ENCODE measurements around the gene CYP4F2.
"Not testable (repeated sequence)": the region's sequence is repeated elsewhere in the genome, so short reads cannot be mapped to it uniquely, and the experiment has no call there.

Gene CYP4F2

DNA sequence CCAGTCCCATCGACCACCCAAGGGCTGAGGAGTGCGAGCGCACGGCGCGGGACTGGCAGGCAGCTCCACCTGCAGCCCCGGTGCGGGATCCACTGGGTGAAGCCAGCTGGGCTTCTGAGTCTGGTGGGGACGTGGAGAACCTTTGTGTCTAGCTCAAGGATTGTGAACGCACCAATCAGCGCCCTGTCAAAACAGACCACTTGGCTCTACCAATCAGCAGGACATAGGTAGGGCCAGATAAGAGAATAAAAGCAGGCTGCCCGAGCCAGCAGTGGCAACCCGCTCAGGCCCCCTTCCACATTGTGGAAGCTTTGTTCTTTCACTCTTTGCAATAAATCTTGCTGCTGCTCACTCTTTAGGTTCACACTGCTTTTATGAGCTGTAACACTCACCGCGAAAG is 2.2 kb upstream of the CYP4F2 start:
- DNase-seq (ENCODE audit: low read depth): not testable (repeated sequence)

DNA sequence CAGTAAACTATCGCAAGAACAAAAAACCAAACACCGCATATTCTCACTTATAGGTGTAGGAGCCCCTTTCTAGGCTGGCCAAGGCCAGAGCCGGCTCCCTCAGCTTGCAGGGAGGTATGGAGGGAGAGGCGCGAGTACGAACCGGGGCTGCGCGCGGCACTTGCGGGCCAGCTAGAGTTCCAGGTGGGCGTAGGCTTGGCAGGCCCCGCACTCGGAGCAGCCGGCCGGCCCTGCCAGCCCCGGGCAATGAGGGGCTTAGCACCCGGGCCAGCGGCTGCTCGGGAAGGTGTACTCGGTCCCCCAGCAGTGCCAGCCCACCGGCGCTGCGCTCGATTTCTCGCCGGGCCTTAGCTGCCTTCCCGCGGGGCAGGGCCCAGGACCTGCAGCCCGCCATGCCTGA is 1.7 kb upstream of the CYP4F2 start:
- not testable (repeated sequence) for DNase-seq (ENCODE audit: low read depth)

DNA sequence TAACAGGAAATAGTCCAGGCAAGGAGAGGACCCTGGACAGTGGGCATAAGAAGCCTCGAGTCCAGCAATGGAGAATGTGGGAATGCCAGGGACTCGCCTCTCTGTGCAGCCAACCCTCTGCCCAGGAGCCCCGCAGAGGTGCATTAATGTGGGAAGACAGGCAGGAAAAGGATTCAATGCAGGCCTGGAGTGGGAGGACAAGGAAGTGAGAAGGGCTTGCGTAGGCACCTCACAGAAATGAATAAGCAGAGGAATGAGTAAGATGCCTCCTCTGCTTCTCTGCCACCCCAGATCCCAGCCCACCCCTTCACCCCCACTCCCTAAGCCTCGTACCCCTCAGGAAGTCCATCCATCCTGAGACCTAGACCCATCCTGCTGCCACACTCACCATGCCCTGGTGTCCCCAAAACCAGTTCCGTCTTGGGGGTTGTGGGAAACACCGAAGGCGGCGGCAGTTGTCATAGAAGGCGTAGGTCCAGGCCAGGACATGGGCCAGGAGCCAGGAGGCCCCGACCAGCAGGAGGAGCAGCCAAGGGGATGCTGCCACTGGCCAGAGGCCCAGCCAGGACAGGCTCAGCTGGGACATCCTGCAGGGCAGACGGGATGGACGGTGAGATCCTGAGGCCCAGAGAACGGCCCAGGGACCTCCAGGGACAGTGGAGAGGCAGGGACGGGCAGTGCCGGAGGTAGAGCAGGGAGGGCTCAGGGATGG is 692 bp downstream of the CYP4F2 start:
- no peak for DNase-seq (ENCODE audit: low read depth)

DNA sequence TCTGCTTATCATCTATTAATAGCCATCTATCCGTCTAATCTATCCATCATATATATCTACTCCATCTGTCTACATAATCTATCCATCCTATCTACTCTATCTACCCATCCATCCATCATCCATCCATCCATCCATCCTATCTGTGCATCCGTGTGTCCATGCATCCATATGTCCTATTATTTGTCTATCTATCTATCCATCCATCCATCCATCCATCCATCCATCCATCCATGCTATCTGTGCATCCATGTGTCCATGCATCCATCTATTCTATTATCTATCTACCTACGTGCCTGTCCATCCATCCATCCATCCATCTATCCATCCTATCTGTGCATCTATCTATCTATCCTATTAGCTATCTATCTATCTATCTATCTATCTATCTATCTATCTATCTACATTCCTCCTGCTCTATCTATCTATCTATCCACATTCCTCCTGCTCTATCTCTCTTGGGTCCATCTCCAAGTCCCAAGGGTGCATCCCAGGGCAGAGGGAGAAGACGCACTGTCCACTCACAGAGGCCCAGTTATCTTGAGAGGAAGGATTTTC is 1.9 kb downstream of the CYP4F2 start:
- DNase-seq (ENCODE audit: low read depth): no peak

DNA sequence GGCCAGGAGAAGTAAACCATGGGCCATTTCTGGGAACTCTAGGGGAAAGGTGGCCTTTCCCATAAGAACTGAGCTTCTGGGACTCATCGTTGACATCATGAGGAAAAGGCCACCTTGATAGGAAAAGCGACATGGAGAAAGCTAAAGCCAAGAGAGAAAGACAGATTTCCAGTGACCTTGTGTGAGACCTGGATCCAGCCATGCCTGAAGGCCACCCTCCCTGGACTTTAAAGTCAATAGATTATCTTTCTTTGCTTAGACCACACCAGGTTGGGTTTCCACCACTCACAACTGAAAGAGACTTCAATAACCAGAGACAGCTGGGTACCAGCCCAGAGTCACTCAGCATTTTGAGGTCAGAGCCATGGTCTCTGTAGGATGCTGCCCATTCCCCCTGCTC is 3.5 kb downstream of the CYP4F2 start:
- DNase-seq (ENCODE audit: low read depth): no peak

DNA sequence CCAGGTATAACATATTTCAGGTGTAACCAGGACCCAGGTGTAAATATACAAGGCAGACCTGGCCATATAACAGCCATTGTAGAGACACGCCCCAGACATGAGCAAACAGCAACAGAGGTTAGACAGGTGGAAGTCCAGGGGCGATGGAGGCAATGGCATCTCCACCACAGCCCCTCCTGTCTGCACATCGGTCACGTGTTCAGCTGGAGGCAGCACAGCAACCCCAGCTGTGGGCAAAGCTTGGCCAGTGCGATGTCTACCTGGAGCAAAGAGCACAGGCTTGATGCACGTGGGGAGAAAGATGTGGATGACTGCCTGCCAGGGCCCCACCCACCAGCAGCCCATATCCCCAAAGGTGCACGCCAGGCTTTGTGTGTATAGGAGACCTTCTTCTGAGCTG is 4.4 kb downstream of the CYP4F2 start:
- no peak for DNase-seq (ENCODE audit: low read depth)

DNA sequence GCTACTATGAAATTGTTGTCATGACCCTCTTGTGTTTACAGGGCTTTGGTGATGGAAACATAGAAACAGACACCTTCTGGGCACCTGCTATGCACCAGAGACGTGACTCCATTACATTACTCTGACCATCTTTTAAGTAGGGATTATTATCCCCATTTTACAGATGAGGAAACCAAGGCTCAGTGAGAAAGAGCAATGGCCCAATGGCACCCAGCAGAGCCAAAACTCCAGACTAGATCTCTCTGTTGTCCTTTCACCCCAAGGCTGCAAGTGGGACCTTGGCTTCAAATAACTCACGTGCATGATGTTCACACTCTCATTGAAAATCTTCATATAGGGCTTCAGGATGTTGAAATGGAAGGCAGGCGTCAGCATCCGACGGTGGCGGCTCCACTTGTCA is 5.9 kb downstream of the CYP4F2 start:
- DNase-seq (ENCODE audit: low read depth): no peak

DNA sequence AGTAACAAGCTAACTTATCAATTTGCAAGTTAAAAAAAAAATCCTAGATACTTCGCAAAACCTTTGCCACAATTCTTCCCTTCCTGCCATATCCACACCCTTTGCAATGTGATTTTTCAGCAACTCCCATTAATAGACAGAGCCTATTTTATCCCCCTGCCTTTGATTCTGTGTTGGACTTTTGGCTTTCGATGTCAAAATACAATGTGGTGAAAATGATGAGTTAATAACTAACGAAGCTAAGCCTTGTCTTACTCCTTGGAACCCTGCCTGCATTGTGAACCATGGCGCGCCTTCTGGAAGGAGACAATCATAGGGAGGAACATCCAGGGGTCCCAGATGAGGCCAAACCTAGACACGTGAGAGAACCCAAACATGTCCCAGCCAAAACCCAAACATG is 6.4 kb downstream of the CYP4F2 start:
- DNase-seq (ENCODE audit: low read depth): no peak

DNA sequence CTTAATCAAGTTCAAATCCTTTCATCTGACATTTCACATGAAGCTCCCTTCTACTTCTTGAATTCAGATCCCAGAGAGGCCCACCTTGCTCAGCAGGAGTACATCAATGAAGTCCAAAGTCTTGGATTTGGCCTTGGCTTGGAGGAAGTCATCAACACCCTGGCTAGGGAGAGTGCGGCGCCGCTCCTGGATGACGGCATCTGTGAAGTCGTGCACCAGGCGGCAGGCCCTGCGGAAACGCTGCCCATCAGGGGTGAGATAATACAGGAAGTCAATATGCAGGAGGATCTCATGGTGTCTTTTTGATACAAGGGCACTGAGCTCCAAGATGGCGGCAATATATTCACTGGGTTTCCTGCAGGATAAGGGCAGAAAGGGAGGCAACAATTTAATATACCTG is 8.5 kb downstream of the CYP4F2 start:
- not testable (repeated sequence) for DNase-seq (ENCODE audit: low read depth)

DNA sequence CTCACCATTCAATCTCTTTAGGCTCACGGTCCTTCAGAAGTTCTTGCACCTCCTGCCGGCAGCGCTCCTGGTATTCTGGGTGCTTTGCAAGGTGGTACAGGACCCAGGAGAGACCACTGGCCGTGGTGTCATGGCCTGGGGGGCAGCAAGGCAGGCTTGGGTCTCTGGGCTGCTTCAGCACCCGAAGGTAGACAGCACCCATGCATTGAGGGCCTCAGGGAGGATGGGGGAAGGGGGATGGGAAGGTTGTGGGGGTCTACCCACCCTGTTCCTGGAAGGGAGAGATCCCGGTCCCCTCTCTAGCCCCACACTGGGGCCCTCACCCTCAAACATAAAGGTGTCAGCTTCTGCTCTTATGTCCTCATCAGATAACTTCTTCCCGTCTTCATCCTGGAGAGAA is 12.0 kb downstream of the CYP4F2 start:
- no peak for DNase-seq (ENCODE audit: low read depth)

DNA sequence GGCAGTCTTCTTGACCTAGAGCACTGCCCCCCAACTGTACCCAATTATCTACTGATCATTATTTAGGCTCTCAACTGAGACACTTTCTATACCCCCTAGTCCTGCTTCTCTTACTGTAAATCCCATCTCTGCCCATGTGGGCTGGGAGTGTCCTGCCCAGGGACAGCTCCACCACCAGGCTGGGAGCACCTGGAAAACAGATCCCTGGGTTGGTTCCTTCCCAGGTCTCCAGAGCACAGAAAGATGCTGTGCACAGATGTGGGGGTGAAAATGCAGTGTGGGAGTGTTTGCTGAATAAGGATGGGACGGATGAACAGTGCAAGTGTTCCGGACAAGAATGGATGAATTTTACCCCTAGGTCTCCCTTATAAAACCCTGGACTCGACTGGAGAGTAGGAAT is 12.7 kb downstream of the CYP4F2 start:
- DNase-seq (ENCODE audit: low read depth): no peak

DNA sequence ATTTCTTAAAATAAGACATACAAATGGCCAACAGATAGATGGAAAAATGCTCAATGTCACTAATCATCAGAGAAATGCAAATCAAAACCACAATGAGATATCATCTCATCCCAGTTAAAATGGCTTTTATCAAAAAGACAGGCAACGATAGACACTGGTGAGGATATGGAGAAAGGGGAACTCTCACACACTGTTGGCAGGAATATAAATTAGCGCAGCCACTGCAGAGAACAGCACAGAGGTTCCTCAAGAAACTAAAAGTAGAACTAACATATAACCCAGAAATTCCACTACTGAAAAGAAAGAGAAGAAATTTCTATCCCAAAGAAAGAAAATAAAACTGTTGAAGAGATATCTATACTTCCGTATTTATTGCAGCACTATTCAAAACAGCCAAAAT is 14.5 kb downstream of the CYP4F2 start:
- not testable (repeated sequence) for DNase-seq (ENCODE audit: low read depth)

DNA sequence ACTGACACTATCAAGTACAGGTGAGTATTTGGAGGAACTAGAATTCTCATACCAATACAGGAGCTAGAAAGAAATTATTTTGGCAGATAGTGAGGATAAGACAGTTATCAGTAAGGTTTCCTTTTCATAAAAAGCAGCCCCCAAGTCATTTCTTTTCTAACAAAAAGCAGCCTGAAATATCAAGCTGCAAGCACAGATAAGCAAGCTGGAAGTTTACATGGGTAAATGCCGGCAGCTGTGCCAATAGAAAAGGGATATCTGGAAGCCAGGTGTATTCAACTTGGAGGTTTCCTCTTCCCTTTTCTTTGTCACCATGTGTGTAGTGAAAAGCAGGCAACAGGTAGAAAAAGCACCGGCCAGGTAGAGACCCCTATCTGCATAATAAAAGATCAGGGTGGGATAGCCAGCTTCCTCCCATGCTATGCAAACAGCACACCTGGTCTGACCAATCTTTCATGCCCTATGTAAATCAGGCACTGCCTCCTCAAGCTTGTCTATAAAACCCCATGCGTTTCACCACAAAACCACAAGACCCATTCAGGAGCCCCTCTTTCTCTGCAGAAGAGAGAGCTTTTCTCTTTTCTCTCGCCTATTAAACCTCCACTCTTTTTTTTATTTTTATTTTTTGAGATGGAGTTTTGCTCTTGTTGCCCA is 22.9 kb downstream of the CYP4F2 start:
- no peak for DNase-seq (ENCODE audit: low read depth)

DNA sequence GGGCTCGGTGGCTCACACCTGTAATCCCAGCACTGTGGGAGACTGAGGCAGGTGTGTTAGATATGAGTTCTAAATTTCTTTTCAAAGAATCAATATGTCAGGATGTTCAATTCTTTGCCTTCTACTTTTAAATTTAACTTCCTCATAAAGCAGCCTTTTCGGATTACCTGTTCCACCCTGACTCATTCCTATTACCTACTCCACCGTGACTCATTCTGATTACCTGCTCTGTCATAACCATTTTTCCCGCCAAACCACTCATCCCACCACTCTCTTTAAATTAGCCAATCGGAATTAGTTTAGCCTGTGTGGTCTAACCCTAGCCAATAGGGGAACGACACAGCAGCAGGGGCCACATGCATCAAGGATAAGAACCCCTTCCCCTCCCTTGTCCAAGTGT is 24.1 kb downstream of the CYP4F2 start:
- DNase-seq (ENCODE audit: low read depth): not testable (repeated sequence)

DNA sequence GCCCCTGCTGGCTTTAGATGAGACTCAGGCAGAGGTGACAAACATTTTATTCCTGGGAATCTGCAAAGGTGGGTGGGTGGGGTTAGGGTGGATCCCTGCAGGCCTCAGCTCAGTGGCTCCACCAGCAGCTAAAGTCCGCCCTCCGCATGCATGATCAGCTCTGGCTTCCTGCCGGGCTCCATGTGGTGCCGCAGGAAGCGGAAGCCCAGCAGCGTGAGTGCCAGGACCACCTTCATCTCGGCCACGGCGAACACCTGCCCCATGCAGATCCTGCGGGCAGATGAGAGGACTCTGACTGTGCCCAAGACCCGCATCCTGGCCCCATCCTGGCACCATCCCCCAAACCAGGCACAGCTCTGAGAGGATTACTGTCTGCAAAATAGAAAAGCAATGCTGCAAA is 26.3 kb downstream of the CYP4F2 start:
- DNase-seq (ENCODE audit: low read depth): no peak

DNA sequence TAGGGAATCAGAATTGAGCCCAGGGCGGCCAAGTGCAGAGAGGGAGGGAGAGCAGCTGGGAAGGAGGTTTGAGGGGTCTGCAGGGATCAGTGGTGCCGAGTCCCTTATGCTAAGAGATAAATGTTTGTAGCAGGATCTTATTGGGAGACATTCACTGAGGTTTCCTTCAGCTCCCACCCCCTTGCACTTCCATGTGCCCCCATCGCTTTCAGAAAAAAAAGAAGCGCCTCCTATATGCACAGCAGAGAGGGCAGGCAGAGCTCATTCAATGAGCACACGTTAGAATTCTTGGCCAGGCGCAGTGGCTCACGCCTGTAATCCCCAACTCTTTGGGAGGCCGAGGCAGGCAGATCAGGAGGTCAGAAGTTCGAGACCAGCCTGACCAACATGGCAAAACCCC is 28.0 kb downstream of the CYP4F2 start:
- no peak for DNase-seq (ENCODE audit: low read depth)

DNA sequence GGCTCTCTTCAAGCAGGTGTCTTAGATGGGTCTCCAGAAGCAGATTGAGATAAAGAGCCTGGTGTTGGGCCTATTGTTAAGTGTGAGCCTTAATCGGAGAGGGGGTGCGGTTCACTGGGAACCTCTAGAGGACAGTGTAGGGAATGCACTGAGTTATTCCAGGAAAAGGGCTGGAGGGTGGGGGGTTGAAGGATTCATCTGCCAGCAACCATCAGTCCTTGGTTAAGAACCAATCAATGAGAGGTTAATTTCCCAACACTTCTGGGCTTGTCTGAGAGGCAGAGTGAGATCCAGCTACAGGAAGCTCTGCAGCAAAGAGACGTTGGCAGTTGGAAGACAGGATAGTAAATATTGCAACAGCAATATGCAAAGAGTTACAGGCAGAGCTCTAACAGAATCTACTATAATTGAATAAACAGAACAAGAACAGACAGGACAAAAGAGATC is 28.7 kb downstream of the CYP4F2 start:
- DNase-seq (ENCODE audit: low read depth): peak; percentile 34

DNA sequence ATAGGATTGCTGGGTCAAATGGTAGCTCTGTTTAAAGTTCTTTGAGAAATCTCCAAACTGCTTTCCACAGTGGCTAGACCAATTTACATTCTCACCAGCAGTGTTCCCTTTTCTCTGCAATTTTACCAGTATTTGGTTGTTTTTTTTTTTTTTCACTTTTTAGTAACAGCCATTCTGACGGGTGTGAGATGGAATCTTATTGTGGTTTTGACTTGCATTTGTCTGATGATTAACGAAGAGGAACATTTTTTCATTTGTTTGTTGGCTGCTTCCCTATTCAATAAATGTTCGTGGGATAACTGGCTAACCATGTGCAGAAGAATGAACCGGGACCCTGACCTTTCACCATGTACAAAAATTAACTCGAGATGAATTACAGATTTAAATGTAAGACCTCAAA is 31.2 kb downstream of the CYP4F2 start:
- no peak for DNase-seq (ENCODE audit: low read depth)

DNA sequence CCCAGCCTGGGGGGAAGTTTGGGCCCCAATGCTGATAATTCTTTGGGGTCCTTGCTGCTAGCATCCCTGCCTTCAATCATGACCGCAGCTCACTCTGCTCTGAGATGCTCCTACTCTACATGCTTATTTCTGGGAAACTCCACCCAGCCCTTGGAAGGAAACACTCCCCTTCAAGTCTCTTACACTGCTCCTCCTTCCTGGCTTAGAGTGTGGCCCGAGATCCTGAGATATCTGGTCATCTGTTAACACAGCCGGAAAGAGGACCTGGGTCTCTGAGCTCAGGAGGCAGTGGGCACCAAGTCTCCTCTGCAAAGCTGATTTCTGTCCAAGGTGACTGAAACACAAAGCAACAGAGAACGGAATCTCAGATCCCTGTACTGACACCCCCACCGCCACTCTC is 33.0 kb downstream of the CYP4F2 start:
- DNase-seq (ENCODE audit: low read depth): no peak

DNA sequence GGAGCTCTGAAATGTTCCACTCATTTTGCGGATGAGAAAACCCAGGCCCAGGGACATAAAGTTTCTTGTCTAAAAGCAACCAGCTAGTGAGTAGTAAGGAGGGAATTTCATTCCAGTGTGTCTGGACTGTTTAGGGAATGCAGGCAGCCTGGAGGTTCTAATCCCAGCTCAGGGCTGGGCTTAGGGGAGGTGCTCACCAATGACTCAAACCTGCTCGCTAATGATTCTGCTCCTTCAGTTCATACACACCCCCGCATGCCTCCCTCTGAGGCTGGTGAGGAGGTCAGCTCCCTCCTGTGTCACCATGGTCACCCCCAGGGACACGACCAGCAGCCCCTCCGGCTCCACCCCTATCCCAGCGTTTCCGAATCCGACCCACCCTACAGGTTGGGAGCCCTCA is 34.6 kb downstream of the CYP4F2 start:
- DNase-seq (ENCODE audit: low read depth): no peak

DNA sequence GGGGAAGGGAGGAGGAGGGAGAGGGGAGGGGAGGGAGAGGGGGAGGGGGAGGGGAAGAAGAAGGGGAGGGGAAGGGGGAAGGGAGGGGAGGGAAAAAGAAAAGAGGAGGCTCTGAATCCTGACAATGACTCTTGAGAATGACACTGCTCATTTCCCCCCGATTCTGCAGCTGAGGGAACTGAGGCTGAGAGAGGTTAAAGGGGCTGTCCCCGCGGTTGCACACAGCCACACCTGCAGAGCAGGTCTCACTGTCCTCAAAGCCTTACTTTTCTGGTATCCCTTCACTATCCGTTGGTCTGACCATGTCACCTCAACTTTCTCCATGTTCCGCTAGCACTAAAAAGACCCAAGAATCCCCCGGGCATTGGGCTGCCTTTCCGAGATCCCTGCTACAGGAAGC is 35.4 kb downstream of the CYP4F2 start:
- DNase-seq (ENCODE audit: low read depth): no peak

DNA sequence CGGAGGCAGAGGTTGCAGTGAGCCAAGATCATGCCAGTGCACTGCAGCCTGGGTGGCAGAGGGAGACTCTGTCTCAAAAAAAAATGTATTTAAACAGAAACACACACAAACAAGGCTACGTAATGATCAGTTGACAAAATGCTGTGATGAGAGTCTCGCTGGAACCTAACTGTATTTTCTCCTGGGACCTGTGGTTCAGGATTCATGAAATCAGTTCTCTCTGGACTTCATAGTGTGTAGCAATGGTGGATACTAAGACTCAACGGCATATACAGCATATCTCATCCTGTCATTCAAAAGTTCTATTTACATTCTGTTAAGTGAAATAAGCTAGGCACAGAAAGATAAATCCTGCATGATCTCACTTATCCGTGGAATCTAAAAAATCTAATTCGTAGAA is 37.4 kb downstream of the CYP4F2 start:
- DNase-seq (ENCODE audit: low read depth): no peak

DNA sequence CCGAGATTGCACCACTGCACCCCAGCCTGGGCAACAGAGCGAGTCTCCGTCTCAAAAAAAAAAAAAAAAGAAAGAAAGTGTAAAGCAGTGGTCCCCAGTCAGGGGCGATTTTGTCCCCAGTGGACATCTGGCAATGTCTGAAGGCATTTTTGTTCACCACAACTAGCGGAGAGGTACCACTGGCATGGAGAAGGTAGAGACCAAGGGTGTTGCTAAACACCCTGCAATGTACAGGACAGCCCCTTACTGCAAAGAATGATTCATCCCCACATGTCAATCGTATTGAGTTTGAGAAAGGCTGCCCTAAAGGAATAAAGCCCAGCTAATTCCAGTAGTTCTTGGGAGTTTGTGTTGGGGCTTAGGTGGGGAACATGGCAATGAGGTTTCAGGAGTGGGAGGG is 38.7 kb downstream of the CYP4F2 start:
- no peak for DNase-seq (ENCODE audit: low read depth)

DNA sequence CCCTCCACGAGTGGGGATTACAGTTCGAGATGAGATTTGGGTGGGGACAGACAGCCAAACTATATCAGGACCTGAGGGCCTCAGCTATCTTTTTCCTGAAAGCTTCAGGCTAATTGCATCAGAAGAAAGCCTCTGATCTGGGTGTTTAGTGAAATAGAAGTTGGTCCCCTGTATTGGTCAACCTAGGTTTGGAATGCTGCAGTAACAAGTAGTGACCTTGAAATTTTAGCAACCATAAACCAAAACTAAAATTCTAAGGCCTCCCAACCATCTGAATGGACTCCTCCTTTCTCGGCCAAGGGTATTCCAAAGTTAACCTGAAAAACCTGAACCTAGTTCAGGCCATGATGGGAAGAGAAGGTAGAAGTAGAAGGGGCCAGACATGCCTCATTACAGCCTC is 47.5 kb downstream of the CYP4F2 start:
- DNase-seq (ENCODE audit: low read depth): no peak

Data from ELR (cell line).